ENCODE measurements around the gene TSPAN18. TPM values are rescaled to one million over a fixed set of nuclear protein-coding genes. Genes with fewer than 3 reads are reported as not detected.

The TSPAN18 gene
- total RNA-seq, 4 donors from 2014 or later: 0.34 to 11.5 (median 2.7) TPM

DNA sequence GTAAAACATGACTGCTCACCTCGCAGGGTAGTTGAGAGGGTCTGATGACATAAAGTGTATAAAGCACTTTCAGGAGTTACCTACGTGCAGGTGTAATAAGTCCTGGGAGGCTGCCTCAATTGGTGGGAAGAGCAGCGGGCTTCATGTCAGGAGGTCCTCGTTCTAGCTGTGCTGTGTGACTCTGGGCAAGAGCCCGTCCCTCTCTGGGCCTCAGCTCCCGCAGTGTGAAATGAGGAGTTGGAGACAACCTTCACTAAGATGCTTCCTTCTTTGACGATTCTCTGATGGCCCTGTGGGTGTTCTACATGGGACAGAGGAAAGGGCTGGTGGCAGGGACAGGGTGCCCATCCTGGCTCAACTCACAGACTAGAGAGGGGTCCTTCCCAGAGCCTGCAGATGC, 166.1 kb downstream of the TSPAN18 start:
- TF ChIP-seq, protein P1, sequence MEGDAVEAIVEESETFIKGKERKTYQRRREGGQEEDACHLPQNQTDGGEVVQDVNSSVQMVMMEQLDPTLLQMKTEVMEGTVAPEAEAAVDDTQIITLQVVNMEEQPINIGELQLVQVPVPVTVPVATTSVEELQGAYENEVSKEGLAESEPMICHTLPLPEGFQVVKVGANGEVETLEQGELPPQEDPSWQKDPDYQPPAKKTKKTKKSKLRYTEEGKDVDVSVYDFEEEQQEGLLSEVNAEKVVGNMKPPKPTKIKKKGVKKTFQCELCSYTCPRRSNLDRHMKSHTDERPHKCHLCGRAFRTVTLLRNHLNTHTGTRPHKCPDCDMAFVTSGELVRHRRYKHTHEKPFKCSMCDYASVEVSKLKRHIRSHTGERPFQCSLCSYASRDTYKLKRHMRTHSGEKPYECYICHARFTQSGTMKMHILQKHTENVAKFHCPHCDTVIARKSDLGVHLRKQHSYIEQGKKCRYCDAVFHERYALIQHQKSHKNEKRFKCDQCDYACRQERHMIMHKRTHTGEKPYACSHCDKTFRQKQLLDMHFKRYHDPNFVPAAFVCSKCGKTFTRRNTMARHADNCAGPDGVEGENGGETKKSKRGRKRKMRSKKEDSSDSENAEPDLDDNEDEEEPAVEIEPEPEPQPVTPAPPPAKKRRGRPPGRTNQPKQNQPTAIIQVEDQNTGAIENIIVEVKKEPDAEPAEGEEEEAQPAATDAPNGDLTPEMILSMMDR (IDR thresholded peaks at IDR 0.05; ENCODE audit: low read depth): no peak

DNA sequence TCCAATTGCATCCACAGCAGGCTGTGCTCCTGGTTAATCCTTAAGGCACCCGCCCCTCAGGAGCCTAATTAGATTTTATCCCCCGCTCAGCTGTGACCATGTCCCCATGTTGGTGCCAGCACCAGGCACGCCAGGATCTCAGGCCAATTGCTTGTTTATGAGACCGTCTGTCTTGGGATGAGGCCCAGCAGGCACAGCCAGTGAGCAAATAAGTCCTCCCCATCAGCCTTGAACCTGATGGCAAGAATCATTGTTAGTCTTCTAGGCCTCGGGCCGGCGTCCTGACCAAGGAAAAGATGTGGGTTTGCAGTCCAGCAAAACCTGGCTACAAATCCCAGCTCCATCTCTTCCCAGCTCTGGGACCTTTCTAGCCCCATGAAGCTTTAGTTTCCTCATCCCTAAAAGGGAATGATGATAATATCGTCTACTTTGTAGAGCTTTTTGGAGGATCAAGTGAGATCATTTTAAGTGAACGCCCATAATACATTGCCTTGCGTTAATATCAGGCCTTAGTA, 166.6 kb downstream of the TSPAN18 start:
- TF ChIP-seq, protein P1 (IDR thresholded peaks at IDR 0.05; ENCODE audit: low read depth): no peak

DNA sequence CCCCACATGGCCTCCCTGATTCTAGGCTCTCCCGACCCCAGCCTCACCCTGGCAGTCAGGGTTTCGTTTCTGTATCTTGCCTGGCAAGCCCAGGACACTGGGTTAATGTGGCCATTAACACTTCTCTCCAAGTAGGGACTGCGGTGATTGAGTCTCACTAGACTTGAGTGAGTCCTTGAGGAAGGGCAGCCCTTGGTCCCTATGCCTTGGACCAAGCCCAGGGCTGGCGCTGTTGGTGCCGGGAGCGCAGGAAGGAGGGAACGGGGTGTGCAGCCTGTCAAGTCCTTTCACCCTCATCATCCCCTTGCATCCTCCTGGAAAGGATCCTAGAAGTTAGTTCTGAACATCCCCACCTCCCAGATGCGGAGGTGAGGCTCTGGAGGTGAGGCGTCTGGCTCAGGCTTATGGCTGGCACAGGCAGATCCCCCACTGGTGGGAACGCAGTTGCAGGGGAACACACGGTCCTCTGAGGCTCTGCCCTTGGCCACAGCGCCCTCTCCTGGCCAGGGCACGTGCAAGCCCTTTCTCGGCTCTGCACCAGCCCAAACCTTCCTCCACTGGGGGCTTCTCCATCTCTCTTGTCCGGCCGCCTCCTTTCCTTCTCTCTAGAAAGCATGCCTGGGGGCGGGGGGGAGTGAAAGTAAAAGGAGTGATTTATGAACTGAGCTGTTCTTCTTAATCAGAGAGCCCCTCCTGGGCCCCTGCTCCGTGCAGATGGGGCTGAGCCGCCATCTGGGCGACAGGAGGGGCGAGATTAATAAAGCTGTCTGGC, 167.3 kb downstream of the TSPAN18 start:
- TF ChIP-seq, protein P1 (IDR thresholded peaks at IDR 0.05; ENCODE audit: low read depth): no peak

DNA sequence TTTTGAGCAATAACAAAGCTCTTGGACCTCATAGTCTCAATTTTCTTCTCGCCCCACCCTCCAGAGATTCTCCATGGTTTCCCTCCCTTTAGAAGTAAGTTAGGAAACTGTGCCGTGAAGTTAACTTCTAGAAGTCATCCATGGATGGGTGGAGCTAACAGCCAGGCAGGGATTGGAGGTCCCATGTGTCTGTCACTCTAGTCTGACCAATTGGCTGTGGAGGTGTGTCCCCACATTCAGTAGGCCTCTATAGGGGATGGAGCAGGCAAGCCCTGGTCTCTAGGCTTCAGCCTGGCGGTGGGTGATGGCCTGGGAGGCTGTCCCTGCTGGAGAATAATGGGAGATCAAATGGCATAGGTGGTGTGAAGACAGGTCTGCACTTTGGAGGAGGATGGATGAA, 173.2 kb downstream of the TSPAN18 start:
- TF ChIP-seq, protein P1 (IDR thresholded peaks at IDR 0.05; ENCODE audit: low read depth): no peak

DNA sequence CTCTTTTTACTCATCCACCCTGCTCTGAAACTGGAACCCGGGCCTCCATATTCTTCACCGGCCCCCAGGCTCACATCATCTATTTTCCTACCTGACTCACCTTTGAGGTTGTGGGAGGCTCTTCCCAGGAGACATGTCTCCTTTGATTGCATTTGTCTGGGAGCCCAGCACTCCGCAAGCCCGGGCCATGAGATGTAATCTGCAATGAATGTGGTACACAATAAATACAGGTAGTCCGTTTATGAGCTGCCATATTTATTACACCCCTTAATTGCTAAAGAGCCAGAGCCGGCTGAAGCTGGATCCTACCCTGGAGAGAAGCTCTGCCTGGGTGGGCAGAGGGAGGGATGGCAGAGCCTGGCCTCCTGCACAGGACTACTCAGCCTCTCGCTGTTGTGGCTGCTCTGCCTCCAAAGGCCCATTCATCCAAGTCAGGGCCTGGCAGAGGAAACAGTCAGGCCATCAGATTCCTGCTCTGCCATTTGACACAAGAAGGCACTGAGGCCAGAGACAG, 174.4 kb downstream of the TSPAN18 start:
- TF ChIP-seq, protein P1 (IDR thresholded peaks at IDR 0.05; ENCODE audit: low read depth): no peak

DNA sequence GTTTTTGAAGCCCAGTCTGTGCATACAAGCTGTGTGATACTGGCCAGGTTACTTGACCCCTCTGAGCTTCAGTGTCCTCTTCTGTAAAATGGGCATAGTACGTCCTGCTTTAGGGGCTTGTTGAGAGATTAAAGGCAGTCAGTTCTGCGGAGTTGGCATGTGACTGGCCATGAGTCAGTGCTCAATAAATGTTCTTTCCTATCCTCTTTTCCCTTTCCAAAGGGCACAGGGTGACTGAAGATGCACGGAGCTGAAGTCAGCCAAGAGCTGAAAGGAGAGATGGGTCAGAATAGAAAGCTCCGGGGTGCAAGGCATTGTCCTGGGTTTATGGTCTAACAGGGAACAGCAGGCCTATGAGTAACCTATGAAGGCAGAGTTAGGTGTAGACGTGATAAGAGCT, 175.0 kb downstream of the TSPAN18 start:
- TF ChIP-seq, protein P1 (IDR thresholded peaks at IDR 0.05; ENCODE audit: low read depth): no peak

DNA sequence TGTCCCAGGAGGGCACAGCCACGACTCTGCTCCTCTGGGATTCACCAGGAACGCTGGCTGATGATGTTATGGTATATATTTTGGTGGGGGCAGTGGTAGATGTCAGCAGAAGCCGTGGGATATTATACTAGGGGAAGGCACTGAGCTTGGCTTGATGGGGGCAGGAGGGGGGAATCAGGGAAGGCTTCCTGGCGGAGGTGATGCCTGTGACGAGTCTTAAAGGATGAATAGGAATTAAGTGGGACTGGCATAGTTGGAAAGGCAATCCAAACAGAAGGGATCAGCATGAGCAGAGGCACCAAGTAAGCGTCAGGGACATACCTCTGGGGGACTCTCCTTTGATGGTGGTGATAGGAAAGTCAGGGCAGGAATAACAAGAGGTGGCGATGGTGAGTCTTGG, 176.3 kb downstream of the TSPAN18 start:
- TF ChIP-seq, protein P1 (IDR thresholded peaks at IDR 0.05; ENCODE audit: low read depth): no peak
